GM21390 (cell line): ENCODE measurements around the gene LIX1L.

Experiments
- ATAC-seq: cut with Tn5 transposase; IDR thresholded peaks from one replicate; pipeline ENCODE4 v1.9.1; 2021; ENCODE audit not compliant: unreplicated experiment

Gene LIX1L

DNA sequence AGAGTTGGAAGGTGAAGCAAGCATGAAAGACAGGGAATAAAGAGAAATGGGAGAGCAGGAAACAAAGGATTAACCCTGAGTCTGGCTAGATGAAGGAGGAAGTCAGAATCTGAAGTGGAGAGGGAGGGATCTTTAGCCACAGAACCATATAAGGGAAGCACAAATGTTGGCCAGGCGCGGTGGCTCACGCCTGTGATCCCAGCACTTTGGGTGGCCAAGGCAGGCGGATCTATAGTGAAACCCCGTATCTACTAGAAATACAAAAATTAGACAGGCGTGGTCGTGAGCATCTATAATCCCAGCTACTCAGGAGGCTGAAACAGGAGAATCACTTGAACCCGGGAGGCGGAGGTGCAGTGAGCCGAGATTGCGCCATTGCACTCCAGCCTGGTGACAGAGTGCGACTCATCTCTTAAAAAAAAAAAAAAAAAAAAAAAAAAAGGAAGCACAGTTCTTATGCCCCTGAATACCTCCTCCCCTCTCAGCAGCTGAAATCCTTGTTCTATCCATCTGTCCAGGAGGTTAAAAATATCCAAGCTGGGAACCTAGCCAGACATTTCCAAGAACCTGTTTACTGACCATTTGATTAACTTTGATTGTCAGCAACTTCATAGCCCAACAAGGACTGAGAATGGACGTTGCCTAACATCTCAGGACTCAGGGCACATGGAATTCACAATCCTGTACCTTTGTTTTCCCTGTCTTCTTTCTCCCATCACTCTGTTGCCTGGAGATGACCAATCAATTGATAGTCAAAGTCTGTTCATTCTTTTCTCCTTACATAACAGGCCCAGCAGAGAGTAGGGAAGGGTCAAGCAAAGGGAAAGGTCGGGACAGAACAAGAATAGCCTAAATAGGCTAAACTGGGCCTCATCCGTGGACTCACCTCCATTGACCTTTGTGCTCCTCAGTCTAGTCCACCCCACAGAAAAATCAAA, 28.0 kb upstream of the LIX1L start:
- ATAC-seq, result no peak

DNA sequence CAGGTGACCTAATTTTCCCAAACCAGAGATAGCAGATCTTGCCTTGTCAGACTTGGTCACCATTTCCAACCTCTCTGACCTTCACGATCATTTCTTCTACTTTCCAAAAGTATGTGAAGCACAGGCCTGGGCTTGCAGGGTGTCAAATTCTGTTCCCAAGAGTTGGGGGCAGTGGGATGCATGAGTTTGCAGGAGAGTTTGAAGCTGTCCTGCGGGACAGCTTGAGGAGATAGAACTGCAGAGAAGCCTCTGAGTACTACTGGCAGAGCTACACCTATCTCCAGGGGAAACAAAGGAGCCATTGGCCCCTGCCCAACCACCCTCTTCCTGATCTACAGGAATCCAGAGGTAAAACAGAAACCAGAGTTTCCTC, 27.3 kb upstream of the LIX1L start:
- no peak for ATAC-seq

DNA sequence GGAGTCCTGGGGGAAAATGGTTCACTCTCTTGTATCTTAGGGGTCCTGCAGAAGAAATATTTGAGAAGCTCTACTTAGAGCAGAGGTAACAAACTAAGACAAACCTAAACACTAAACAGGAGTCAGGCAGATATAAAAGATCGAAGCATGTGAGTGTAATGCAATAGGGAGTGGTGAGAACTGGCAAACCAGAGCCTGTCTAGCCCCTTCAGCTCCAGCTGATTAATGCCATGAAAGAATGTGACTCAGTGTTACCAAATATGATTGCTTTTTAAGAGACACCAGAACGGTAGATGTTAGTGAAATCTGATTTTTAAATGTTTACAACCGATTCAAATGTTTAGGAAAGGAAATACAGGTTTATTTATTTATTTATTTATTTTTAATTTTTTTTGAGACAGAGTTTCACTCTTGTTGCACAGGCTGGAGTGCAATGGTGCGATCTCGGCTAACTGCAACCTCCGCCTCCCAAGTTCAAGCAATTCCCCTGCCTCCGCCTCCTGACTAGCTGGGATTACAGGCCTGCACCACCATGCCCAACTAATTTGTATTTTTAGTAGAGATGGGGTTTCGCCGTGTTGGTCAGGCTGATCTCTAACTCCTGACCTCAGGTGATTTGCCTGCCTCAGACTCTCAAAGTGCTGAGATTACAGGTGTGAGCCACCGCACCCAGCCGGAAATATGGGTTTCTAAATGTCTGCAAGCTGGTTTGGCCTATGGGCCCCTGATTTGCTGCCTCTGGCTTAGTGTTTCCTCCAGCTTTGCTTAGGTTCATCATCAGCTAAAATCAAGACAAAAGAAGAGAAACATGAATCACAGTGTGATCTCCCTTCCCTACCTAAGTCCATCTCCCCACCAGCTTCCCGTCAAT, 26.4 kb upstream of the LIX1L start:
- no peak for ATAC-seq

DNA sequence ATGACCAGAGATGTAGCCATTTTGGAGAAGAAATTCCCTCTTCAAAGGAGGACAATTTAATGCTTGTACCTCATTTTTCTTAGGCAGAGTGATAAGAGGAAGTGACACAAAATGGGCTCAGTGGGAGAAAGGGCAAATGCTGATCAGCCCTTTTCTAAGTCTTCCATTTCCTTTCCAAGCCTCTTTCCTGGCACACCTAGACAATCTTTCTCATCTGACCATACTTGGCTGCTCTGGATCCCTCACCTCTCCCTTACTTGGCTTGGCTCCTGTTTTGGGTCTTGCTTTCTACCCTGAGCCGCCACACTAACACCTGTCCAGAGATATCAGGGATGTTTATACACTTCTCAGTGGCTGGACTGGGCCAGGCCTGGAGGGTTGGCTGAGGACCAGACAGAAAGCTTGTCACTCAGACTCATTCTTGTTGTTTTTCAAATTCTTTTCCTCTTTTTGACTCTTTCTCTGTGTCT, 25.4 kb upstream of the LIX1L start:
- ATAC-seq, result no peak

DNA sequence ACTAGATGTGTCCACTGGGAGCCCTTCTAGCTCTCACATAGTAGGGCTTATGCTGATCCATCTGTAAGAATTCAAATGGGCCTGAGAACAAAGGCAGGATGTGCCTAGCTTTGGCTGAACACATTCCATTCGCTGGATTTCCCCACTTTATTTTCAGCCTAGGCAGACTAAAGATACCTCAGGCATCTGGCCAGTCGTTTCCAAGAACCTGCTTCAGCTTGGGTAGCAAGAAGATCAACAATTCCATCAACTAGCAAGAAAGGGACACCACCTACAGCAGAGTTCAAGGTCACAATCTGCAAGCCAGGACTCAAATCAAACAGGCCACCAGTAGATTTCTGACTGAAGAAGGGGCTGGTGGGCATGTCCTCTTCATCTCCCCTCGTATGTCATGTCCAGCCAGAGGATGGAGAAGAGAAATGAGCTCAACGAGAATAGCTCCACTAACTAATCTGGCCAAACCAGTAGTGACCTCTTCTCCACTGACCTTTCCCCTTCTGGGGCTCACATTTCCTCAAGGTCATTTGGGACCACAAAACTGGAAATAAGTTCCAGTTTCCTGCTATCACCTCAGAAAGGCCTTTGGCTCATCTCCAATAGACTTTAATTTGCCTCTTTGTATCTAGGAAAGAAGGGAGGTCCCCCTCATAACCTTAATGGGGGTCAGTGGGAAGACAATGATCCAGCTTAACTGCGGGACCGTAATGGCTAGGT, 24.4 kb upstream of the LIX1L start:
- ATAC-seq, result no peak

DNA sequence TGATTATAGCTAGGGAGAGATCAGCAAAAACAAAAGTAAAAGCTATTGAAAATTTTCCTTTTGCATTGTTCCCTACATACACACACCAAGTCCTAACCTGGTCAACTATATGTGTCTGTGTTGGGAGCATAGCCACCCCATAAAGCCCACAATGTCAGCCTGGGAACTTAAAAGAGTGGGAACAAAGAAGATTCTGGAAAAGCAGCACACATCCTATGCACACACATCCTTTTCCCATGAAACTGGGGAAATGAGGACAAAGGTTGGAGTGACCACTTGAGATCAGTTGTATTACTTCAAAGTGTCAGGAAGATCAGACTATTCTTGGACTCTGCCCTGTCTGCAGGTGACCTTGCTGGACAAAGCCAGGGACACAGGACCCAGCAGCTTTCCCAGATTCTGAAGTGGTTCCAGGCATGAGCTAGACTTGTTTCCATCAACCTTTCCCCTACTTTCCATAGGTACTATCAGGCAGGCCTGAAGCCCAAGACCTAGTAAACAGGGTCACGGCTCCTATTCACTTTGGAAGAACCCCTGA, 22.7 kb upstream of the LIX1L start:
- no peak for ATAC-seq

DNA sequence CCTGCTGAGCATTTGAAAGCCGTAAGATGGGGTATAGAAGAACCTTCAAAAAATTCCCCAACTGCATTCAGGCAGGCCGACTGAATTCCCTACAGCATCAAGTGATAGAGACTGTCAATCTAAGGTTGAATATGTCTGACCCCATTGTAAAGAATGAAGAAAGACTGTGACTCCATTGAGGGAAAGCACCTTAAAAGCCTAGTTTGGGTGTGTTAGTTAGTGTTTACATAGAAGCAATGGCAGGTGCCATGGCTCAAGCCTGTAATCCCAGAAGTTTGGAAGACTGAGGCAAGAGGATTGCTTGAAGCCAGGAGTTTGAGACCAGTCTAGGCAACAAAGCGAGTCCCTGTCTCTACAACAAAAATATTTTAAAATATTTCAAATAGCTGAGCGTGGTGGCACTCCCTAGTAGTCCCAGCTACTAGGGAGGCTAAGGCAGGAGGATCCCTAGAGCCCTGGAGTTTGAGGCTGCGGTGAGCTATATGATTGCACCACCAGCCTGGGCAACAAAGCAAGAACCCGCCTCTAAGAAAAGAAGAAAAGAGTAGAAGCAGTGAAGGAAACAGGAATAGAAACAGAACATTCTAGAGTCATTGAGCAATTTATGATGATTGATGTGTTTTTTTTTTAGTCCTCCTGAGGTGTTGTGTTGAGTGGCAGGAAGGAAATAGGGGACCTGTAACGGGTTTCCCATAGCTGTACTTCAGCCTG, 22.1 kb upstream of the LIX1L start:
- ATAC-seq, result no peak

DNA sequence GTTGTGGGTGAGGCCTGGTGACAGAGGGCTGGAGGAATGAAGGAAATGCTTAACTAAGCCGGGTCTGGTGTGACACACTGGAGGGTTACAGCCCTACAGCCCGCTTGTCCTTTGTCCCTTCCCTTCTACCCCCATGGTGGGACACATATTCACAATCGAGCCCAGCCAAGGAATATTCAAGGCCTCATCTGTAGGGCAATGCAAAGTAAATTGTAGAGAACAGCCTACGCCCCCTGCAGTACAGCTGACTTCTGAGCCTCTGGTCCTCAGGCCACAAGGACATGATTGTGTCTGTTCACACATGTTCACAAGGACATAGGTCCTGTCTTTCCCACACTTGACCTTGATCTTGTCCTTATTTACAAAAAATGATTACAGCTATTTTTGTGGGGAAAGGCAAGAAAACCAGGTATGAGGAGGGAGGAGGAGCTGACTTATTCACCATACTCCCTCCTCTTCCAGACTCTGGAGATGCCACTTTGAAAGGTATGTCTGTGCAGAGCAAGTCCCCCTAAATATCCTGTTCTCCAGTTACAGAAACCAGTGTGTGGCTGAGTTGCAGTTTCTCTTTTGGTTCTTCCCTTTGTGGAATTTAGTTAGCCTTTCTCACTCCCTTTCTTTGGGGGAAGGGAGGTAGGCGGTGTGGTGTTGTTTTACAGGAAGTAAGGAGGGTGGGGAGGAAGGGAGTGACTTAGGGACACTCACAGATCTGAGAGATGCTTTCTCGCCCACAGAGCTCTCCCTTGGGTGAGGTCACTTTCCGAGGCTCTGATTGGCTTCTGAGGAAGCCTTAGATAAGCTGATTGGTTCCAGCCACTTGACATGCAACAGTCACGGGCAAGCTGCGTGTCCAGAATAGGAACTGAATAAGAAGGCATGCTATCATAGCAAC, 21.3 kb upstream of the LIX1L start:
- ATAC-seq, result peak; percentile 91

DNA sequence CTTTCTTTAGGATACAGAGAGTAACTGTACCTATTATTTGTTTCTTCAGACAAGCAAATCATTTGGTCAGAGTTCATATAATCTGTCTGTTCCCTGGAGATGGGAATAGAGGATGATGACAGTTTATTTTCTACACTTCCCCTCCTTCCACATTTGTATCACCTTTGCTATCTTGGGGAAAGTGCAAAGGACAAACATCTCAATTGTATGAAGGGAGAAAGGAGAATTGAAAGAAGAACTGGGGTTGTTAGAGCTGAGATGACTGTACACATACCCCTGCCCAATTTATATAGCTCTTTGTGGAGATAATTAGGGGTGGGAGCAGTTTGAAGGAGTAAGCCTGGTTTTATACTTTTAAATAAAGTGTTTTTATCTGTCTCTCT, 20.6 kb upstream of the LIX1L start:
- no peak for ATAC-seq

DNA sequence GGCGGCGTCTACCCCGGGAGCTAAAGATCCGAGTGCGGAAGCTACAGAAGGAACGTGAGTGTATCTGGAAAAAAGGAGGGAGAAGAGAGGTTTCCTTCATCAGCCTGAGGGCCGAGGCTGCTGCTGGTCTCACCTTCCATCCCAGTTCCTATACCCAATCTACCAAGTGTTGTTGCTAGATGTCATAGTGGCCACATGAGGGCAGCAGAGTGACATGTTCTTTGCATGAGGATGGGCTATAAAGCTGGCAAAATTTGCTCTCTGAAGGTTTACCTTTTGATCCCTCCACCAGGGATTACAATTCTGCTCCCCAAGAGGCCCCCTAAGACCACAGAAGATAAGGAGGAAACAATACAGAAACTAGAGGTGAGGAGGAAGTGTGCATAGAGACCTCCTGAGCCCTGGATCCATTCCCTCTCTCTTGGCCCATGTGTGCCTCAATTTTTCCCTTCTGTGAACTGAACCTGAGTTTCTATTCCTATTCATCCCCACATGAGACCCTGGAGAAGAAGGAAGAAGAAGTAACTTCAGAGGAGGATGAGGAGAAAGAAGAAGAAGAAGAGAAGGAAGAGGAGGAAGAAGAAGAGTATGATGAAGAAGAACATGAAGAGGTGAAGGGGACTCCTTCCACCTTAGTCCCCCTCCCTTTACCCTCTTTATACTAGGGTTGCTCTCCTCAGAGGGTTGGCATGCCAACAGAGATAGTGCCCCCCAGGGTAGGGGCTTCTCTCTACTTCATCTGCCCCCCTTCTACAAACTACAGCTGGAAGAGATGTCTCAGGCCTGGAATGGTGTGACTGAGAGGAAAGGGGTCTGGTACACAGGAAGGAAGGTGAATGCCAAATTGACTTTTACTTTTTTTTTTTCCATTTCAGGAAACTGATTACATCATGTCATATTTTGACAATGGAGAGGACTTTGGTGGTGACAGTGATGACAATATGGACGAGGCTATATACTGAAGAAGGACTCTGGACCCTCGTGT, 20.0 kb upstream of the LIX1L start:
- no peak for ATAC-seq

DNA sequence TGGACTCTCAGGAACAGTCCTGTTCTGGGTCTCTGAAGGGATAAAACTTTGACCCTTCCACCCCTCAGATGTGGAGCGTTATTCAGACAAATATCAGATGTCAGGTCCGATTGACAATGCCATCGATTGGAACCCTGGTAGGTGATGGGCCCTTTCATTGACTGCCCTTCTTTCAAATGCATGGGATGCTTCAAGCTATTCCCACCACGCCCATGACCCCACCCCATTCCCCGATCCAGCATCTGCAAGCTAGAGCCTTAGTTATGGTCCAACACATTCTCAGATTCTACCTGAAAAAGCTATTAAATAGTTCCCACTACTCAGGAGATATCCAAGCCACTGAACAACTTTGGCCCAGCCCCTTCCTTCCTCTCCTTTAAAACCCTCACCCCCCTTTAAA, 19.2 kb upstream of the LIX1L start:
- ATAC-seq, result no peak

DNA sequence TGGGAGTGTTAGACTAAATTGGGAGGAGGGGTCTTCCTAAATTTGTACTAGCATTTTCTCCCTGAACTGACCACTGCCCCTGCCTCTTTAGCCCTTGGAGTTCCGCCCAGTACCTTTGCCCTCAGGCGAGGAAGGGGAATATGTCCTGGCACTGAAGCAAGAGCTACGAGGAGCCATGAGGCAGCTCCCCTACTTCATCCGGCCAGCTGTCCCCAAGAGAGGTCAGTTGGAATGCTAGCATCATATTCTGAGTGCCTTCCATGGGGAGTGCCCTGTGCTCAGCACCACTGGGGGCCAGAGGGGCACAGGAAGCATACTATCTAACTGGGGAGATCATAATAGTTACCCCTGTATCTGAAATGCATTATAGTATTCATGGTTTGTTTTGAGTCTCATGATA, 17.4 kb upstream of the LIX1L start:
- no peak for ATAC-seq

DNA sequence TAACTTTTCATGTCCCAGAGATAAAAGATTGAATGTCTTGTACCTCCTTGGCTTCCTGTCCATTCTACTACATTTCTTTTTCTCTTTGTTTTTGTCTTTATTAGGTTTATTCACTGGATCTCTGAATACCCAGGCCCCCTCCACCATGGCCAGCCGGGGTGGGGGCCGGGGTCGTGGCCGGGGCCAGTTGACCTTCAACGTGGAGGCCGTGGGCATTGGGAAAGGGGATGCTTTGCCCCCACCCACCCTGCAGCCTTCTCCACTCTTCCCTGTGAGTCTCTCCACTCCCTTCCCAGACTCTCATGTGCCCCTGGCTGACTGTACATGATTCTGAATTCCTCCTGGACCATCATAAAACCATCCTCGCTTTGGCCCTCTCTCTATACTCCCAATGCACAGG, 16.9 kb upstream of the LIX1L start:
- ATAC-seq, result no peak

DNA sequence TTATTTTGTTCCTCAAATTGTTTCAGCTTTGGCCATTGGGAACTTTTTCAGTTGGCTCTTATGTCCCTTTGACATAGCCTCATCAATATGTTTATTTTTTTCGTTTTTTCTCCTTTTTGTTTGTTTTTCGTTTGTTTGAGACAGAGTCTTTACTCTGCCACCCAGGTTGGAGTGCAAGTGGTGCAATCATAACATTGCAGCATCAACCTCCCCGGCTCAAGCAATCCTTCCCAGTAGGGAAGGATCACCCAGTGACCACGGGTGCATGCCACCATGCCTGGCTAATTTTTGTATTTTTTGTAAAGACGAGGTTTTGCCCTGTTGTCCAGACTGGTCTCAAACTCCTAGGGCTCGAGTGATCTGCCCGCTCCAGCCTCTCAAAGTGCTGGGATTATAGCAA, 14.8 kb upstream of the LIX1L start:
- ATAC-seq, result no peak

DNA sequence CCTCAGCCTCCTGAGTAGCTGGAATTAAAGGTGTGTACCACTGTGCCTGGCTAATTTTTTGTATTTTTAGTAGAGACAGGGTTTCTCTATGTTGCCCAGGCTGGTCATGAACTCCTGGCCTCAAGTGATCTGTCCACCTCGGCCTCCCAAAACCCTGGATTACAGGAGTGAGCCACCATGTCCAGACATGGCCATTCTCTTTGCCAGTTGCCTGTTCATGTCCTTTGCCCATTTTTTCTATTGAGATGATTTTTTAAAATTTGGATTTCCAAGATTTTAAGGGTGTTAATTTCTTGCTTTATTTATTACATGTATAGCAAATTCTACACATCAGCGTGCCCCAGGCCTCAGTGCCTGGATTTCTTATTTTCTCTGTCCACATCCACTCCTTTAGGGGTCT, 9.5 kb upstream of the LIX1L start:
- no peak for ATAC-seq

DNA sequence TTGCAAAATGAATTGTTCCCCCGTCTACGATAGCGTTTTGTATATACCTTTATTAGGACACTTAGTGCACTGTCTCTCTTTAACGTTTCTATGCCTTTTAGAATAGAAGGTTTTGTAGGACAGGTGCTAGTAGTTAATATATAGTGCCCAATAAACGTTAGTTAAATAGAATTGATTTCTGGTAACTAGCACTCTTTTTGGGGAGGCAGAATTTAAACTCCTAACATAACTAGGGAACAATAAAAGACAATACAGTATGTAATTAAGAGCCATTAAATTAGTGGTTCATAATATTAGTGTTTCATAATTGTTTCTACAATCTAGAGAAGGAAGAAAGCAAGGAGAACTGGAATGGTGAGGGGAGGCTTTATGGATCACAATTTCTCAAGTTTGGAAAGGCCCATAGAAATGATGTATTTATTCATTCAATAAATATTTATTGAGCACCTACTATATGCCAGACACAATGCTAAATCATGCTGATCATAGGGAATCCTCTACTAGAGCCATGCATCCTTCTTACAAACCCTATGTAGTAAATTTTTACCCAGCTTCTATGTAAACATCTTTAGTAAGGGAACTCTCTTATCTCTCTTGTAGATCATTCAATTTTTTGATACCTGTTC, 7.4 kb upstream of the LIX1L start:
- ATAC-seq, result no peak

DNA sequence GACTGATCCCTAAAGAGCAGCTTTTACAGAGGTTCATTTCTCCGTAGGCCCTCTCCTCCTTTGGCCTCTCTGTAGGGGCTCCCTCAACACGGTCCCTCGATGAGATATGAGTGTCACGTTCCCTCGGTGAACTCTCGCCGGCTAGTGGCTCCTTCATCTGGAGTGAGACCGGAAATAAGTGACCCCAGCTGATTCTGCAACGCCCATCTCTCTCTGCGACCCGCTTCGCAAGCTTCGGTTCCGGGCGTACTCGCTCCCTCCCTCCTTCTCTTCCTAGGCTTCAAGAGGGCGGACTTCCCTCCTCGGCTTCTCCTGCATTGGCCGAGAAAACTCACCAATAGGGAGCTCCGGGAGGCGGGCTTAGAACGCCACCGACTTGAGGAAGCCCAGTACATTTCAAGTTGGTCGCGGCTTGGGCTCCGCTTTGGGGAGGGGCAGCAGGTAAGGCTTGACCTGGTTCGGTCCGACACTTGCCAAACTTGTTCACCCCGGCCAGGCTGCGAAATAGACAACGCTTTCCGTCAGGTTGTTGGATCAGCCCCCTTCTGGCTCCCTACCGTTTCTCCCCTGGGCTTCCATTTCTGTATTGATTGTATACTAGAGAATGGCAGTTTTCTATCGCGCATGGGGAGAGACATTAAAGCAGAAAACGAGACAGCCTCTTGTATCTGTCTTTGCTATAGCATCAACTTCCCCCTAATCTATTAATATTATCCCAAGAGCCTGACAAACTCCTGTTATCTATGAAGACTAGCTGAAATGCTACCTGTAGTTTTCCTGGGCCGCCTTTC, 6.7 kb upstream of the LIX1L start, which contains the start of the genes ANKRD34A and POLR3GL:
Gene ANKRD34A (minus strand): TSS at position 248 of the 791 bp plus-strand sequence. CDS start 2,816 bp downstream, outside the sequence.
Gene POLR3GL (plus strand): TSS at position 363 of the 791 bp plus-strand sequence. CDS start 10,176 bp downstream, outside the sequence.
- ATAC-seq, result peak; percentile 84
